ENCODE data around the gene DCDC2.

The DCDC2 gene

GRCh38 chr6:24229696-24230405 is 128.0 kb downstream of the DCDC2 start:
- DNase-seq (ENCODE audit: low read depth) = no peak
- no peak overlapping the region for H3K4me3 ChIP-seq (ENCODE audit: low read depth, low read length)
- no peak for TF ChIP-seq CTCF (IDR thresholded peaks at IDR 0.05; ENCODE audit: low read depth, low read length, missing control alignments)

DNA sequence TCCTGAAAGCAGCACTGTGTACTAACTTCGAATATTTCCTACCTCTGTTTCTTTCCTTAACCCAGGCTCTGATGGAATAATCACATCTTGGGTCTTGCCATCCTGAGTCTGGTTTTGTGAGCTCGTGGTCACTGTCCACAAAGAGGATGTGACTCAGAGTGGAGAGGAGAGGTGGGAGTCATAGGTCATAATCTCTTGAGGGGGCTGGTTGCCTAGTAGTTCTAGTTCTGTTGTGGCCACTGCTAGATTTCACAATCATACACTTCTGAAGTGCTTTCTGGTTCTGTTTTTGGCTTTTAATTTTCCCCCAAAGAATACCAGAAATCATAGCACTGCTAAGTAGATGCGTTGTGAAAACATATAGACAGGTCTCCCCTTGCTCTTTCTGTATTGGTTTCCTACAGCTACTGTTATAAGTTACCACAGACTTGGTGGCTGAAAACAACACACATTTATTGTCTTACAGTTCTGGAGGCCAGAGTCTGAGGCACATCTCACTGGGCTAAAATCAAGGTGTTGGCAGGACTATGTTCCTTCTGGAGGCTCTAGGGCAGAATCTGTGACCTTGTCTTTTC is 129.1 kb downstream of the DCDC2 start:
- no peak for TF ChIP-seq CTCF (IDR thresholded peaks at IDR 0.05; ENCODE audit: low read depth, low read length, missing control alignments)
- no peak for DNase-seq (ENCODE audit: low read depth)
- no peak overlapping the region for H3K4me3 ChIP-seq (ENCODE audit: low read depth, low read length)

DNA sequence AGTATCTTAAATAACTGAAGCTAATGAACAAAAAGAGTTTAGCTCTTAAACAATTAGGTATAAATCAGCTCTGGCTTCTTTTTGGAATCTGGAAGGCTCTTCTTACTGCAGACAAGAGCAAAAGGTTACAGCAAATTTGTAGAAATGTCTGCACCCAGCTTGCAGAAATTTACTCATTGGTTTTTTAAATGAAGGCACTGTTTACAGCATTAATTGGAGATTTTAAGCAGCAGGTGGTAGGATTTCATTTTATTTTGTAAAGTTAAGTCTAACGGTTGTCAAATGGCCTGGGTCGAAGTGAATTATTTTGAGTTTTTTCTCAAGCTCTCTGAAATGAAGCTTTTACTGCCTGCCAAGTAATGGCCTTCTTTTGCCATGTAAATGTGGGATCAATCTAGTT is 129.7 kb downstream of the DCDC2 start:
- no peak for DNase-seq (ENCODE audit: low read depth)
- no peak overlapping the region for H3K4me3 ChIP-seq (ENCODE audit: low read depth, low read length)
- no peak for TF ChIP-seq CTCF (IDR thresholded peaks at IDR 0.05; ENCODE audit: low read depth, low read length, missing control alignments)

GRCh38 chr6:24227556-24227955 is 130.3 kb downstream of the DCDC2 start:
- no peak for TF ChIP-seq CTCF (IDR thresholded peaks at IDR 0.05; ENCODE audit: low read depth, low read length, missing control alignments)
- DNase-seq (ENCODE audit: low read depth) = no peak
- no peak overlapping the region for H3K4me3 ChIP-seq (ENCODE audit: low read depth, low read length)

DNA sequence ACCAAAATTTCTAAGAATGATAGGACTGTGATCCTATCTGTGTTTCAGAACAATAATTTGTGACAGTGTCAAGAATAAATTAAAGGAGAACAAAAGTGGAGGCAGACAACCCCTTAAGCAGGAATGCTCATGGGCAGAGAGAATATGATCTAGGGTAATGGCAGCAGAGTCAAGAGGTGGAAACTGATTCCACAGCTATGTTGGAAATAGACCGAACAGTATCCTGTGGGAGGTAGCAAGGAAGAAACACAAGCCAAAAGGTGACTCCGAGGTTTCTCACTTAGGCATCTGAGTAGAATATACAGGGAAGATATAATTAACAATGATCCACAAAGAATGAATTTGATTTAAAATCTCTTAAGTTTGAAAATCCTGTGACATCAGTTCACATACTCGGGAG is 131.3 kb downstream of the DCDC2 start:
- DNase-seq (ENCODE audit: low read depth) = no peak
- no peak for TF ChIP-seq CTCF (IDR thresholded peaks at IDR 0.05; ENCODE audit: low read depth, low read length, missing control alignments)

DNA sequence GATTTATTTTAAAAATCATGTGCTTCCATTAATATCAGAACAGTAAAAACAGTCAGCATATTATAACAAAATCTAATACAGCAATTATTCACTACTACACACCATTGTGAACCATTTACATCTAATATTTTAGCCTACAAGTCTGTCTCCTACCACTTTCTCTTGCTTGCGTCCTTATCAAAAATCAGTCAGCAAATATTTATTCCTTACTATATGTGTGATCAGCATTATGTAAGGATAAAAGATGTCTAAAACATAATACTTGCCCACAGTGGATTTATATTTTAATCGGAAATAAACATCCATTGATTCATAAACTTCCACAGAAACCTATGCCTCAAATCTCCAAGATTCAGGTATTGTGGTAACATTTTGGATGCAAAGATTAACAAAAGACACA is 132.0 kb downstream of the DCDC2 start:
- no peak for TF ChIP-seq CTCF (IDR thresholded peaks at IDR 0.05; ENCODE audit: low read depth, low read length, missing control alignments)
- no peak overlapping the region for H3K4me3 ChIP-seq (ENCODE audit: low read depth, low read length)
- no peak for DNase-seq (ENCODE audit: low read depth)

More for the DNA sequence above, 131.3 kb downstream of the DCDC2 start:
- H3K4me3 ChIP-seq (ENCODE audit: low read depth, low read length) = no peak overlapping the region
